ENCODE data around the gene VTN.
"Not testable (repeated sequence)": the region's sequence is repeated elsewhere in the genome, so short reads cannot be mapped to it uniquely, and the experiment has no call there.

Gene VTN

DNA sequence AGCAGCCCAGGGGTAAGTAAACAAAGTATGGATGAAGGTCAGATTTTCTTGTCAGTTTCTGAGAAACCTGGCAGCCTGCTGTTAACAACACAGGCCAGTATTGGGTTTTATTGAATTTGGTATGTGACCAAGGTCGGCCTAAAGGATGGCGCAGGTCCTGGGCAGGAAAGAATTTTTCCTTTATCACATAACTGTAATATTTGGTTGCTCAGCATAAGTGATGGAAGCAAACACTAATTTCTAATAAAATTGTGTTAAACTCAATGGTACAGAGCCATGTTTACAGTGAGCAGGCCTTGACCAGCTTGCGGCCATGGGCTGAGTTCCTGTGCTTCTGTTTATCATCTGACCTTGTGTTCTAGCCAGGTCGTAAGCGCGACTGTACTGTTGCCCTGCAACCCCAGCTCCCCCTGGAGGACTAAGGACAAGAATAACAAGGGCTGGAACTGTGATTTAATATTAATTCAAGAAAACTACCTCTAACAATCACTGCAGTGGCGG lies 23.3 kb downstream of the VTN start:
- no peak for DNase-seq
- intact Hi-C loops (cut with DNase I): no loop called here

DNA sequence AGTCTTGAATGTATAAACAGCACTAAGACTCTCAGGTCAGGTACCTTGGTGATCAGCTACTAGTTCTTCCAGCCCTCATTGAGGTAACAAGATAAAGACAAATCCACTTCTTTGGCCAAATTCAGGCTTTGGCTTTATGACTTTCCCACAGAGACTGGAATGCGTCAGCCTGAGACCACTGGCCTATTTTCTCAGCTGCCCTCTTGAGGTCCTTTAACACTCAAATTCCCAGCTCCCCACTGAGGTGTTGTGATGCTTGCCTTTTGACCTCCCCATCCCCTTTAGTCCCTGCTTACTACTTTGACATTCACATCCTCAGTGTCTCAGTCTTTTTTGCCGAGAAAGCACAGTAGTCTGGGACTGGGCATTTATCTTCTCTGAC lies 23.9 kb downstream of the VTN start:
- intact Hi-C loops (cut with DNase I): no loop called here
- DNase-seq: no peak

DNA sequence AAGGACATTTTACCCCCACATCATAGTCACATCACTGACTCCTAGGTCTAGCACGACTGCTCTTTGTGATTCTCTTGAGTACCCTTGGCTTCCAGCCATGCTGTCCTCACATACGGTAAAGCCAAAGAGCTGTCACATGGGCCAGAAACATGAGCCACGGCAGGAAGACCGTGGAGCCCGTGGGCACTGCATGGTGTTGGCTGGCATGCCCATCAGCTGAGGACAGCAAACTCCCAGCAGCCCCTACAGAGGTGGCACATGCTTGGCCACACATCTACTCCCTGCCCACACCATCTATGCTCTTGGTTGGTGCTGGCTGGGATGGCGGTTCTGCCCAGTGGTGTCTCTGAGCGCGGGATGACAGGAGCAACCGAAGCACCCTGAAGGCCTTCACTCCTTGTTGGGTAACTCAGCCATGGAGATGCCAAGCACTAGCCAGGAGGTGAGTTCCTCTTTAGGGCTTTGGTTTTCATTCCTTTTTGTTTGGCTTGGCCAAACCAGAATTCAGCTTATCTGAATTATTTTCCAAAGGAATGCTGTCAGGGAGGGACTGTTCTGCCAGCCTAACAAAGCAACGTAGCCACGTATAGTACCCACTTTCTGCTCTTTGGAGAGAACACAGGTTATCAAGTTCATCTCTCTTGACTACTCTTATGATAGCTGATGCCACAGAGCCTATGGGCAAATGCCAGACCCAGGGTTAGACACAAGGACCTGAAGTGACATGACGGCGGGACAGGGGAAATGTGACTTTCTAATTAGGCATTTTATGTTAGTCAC lies 24.5 kb downstream of the VTN start:
- no peak for DNase-seq
- intact Hi-C loops (cut with DNase I): no loop called here

- intact Hi-C loops (cut with DNase I): no loop called here
- DNase-seq: no peak
Measured at GRCh38 chr17:28344435-28344901, 25.6 kb downstream of the VTN start.

DNA sequence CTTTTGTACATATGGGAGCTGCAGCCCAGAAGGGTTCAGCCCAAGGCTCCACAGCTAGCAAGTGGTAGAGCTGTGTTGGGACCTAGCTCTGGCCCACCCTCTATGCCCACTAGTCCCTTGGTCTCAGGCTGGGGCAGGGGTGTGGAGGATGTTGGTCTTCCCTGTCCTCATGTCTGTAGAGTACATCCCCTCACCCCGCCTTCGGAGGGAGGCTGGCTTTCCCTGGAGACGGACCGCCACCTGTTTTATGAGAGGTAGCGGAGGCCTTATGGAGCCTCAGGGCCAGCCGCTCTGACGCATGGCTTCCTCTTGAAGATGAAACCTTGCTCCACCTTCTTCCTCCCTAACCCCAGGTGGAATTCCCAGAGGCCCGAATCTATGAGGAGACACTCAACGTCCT lies 26.1 kb downstream of the VTN start:
- intact Hi-C loops (cut with DNase I): no loop called here
- DNase-seq: no peak

- intact Hi-C loops (cut with DNase I): no loop called here
- DNase-seq: no peak
Measured at GRCh38 chr17:28343491-28343932, 26.6 kb downstream of the VTN start.

DNA sequence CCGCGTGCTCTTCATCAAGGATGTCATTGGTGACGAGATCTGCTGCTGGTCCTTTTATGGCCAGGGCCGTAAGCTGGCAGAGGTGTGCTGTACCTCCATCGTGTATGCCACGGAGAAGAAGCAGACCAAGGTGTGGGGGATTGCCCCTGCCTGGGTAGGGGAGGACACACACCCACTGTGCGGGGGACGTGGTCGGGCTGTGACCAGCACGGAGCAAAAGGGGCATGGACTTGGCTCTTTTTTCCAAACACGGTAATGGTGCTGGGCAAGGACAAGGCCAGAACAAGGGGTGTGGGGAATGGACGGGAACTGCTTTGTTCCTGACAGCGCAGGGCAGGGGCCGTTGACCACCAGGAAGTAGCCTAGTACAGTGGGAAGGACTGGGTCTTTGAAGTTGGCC lies 27.8 kb downstream of the VTN start:
- intact Hi-C loops (cut with DNase I): no loop called here

GRCh38 chr17:28341516-28341915 lies 28.6 kb downstream of the VTN start:
- no peak for DNase-seq
- intact Hi-C loops (cut with DNase I): no loop called here

More for the DNA sequence above, 27.8 kb downstream of the VTN start:
- no peak for DNase-seq

DNA sequence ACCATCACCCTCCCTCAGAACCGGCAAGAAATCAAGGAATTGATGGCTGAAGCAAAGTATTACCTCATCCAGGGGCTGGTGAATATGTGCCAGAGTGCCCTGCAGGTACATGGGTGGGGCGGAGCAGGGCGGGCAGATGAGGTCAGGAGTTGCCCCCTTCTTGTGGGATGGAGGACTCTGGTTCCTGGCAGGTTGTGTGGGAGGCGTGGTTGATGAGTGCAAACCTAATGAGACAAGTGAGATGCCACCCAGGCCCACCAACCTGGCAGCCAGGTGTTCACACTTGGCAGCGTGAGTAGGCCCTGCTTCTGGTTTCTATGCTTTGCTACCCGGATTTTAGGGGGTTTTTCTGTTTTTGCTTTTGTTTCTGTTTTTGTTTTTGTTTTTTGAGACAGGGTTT lies 29.7 kb downstream of the VTN start:
- intact Hi-C loops (cut with DNase I): no loop called here
- DNase-seq: peak in 15 of 42 donors; percentile 8 to 65 (median 32)

DNA sequence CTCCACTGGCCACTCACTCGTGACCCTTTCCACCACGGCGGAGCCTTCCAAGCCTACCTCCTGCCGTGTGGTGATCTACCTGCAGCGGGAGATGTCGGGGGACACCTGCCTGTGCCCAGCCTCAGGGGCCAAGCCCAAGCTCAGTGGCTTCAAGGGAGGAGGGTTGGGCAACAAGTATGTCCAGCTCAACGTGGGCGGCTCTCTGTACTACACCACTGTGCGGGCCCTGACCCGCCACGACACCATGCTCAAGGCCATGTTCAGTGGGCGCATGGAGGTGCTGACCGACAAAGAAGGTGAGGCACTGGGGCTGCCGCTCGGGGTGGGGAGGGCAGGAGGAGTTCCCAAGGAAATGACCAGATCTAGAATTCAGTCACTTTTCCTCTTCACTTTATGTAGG lies 30.7 kb downstream of the VTN start:
- intact Hi-C loops (cut with DNase I): no loop called here
- no peak for DNase-seq

- intact Hi-C loops (cut with DNase I); DNase-seq: not testable (repeated sequence)
Measured at GRCh38 chr17:28338769-28339212, 31.3 kb downstream of the VTN start.

- intact Hi-C loops (cut with DNase I): no loop called here
- DNase-seq: no peak
Measured at GRCh38 chr17:28338056-28338768, 31.9 kb downstream of the VTN start.

DNA sequence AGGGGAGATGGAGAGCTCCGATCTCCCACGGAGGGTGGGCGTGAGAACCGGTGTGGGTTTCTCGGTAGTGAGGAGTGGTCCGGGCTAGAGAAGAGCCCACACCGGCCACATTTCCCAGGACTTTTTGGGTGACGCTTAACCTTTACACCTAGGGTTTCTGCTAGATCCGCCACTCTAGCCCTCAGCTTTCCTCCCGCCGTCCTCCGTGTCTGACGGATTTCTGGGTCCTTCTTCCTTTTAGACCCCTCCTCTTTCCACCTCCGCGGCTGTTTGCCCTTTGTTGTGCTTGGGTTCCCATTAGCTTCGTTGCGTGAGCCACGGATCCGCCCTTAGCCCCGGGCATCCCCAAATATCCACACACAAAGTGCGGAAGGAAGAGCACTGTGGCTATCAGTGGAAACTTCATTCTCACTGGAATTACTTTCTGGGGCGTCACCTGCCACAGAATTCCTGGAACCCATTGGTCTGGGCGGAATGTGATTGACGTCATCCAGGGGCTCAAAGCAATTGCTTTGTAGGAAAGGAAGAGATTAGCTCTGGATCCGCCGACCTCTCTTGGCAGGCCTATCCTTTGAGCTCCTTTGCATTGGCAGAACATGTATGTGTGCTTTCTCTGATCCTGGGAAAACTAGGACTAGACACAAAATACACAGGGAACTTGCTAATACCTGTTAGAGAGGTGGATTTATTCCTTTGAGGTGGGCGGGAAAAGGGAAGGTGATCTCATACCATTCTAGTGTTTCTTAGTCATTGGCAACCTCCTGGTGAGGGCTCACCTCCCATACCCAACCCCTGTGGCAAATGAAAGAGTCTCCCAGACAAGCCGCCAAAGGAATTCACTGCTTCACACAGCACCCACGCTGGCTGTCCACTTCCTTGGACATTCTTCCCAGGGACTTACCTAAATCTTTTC lies 33.9 kb downstream of the VTN start:
- peak in 37 of 42 donors; percentile 8 to 79 (median 49) for DNase-seq
- intact Hi-C loops (cut with DNase I): loop anchor here (1.0 kb wide), 1 partner anchor 21 kb away; the partner anchor contains the start of gene POLDIP2

- peak; percentile 97 to 100 (median 99) for DNase-seq
- intact Hi-C loops (cut with DNase I): loop anchor here (1.0 kb wide), 1 partner anchor 22 kb away; the partner anchor contains the start of gene POLDIP2
Measured at GRCh38 chr17:28335201-28335958, 34.7 kb downstream of the VTN start, which contains the start of the genes IFT20 and TNFAIP1. Gene IFT20 (minus strand): TSS chr17:28335472. CDS start chr17:28331985, 3,487 bp downstream. Gene TNFAIP1 (plus strand): TSS chr17:28335761. CDS start chr17:28339522, 3,761 bp downstream.

- intact Hi-C loops (cut with DNase I): loop anchor here (1.0 kb wide), 1 partner anchor 23 kb away; the partner anchor contains the start of gene POLDIP2
- peak in 3 of 42 donors; percentile 9 to 25 (median 19) for DNase-seq
Measured at GRCh38 chr17:28334666-28335200, 35.4 kb downstream of the VTN start.

GRCh38 chr17:28334171-28334570 lies 35.9 kb downstream of the VTN start:
- peak in 1 of 42 donors; percentile 10 for DNase-seq
- intact Hi-C loops (cut with DNase I): no loop called here

- intact Hi-C loops (cut with DNase I): no loop called here
- no peak for DNase-seq
Measured at GRCh38 chr17:28333083-28333746, 36.9 kb downstream of the VTN start.

Data from head of caudate nucleus (tissue), 42 donors.